Breast epithelium (tissue), 4 donors: ENCODE measurements around the gene IL36B. TPM values are rescaled to one million over a fixed set of nuclear protein-coding genes. Genes with fewer than 3 reads are reported as not detected.

ENCODE experiments used
- DNase-seq, 2 donors: peaks; one replicate each; pipeline ENCODE4 v3.0.0-alpha.2; 2019; ENCODE audit warnings: low spot score in 2 of 2
- H3K27ac ChIP-seq, 2 donors: fragments of 200-600 bp; sonication (generic) in 1 of 2; one replicate each; pipeline ENCODE4 v1.5.1; 2016 to 2019; ENCODE audit warnings: mild to moderate bottlenecking in 1 of 2
- H3K27me3 ChIP-seq, 2 donors: fragments of 200-600 bp; sonication (generic) in 1 of 2; one replicate each; pipeline versions ENCODE4 v1.5.1 to v1.6.0; 2017 to 2019; ENCODE audit warnings: control low read depth in 1 of 2, mild to moderate bottlenecking in 1 of 2
- H3K36me3 ChIP-seq: fragments of 200-600 bp; one replicate; pipeline ENCODE4 v1.5.1; 2019
- H3K4me1 ChIP-seq, 2 donors: fragments of 200-600 bp; sonication (generic); one replicate each; pipeline ENCODE4 v1.5.1; 2016 to 2019; ENCODE audit warnings: control low read depth in 1 of 2
- H3K4me3 ChIP-seq, 3 donors: fragments of 200-600 bp; sonication (generic); 1 replicate in 2 of 3; 2 replicates in 1 of 3; pipeline ENCODE4 v1.5.1; 2016 to 2019; ENCODE audit warnings: mild to moderate bottlenecking in 3 of 3, moderate library complexity in 2 of 3
- H3K9me3 ChIP-seq, 2 donors: fragments of 200-600 bp; sonication (generic) in 1 of 2; one replicate each; pipeline ENCODE4 v1.5.1; 2016 to 2019; ENCODE audit warnings: control low read depth in 1 of 2
- CTCF ChIP-seq, 3 donors: fragments of 450-650 bp; IDR thresholded peaks; one replicate each; pipeline ENCODE4 v1.5.1; 2016 to 2017; ENCODE audit warnings: antibody characterized with exemption in 3 of 3, mild to moderate bottlenecking in 3 of 3, moderate library complexity in 3 of 3
- POLR2A ChIP-seq: fragments of 450-650 bp; IDR thresholded peaks from one replicate; pipeline ENCODE4 v1.6.1; 2016; ENCODE audit warnings: antibody characterized with exemption, mild to moderate bottlenecking, moderate library complexity
- POLR2AphosphoS5 ChIP-seq, 3 donors: sonication (generic); formaldehyde crosslinking; IDR thresholded peaks; one replicate each; pipeline ENCODE4 v1.6.1; 2017; ENCODE audit warnings: antibody characterized with exemption in 3 of 3
- intact Hi-C: fragments of 100-400 bp; cut with DNase I; formaldehyde crosslinking; loops from one replicate; pipeline ENCODE4 v1.15.1; 2023; ENCODE audit warnings: low total_unique reads
- total RNA-seq, 3 donors: library from RNA; depleted of rRNA; stranded (reverse); fragments of >200 nt; gene quantifications; one replicate each; pipeline ENCODE4 v1.1.0, GENCODE V29; 2016

Gene IL36B
- total RNA-seq, 3 donors from 2014 or later: not detected

- H3K36me3 ChIP-seq: no peaks in the 10 kb centered on the region
- peaks cover 0 to 5% of the 10 kb centered on the region in 2 donors for H3K27me3 ChIP-seq
- no peak overlapping the region for H3K27ac ChIP-seq
- no peaks in the 10 kb centered on the region for H3K4me1 ChIP-seq
- no peak overlapping the region for H3K4me3 ChIP-seq
- no peaks in the 10 kb centered on the region for H3K9me3 ChIP-seq
- TF ChIP-seq POLR2A (no peak), CTCF (IDR thresholded peaks at IDR 0.05) (peak in 2 of 3 donors; percentile 36 to 38), POLR2AphosphoS5 (IDR thresholded peaks at IDR 0.05) (no peak)
- intact Hi-C loops: no loop called here
- DNase-seq: no peak
These were observed 27.5 kb upstream of the IL36B start for GRCh38 chr2:113080134-113080533.

- intact Hi-C loops: no loop called here
- no peak for DNase-seq
- TF ChIP-seq CTCF (IDR thresholded peaks at IDR 0.05) (no peak), POLR2AphosphoS5 (IDR thresholded peaks at IDR 0.05) (no peak), POLR2A (no peak)
- H3K27me3 ChIP-seq: peaks cover 0 to 5% of the 10 kb centered on the region in 2 donors
- H3K4me3 ChIP-seq: no peak overlapping the region
- no peaks in the 10 kb centered on the region for H3K4me1 ChIP-seq
- H3K36me3 ChIP-seq: no peaks in the 10 kb centered on the region
- no peaks in the 10 kb centered on the region for H3K9me3 ChIP-seq
- H3K27ac ChIP-seq: peak overlapping the region in 1 of 2 donors; percentile 44
These were observed 26.5 kb upstream of the IL36B start for GRCh38 chr2:113079131-113079530.

- no peaks in the 10 kb centered on the region for H3K4me1 ChIP-seq
- TF ChIP-seq POLR2AphosphoS5 (IDR thresholded peaks at IDR 0.05) (no peak), POLR2A (no peak), CTCF (IDR thresholded peaks at IDR 0.05) (no peak)
- intact Hi-C loops: no loop called here
- DNase-seq: no peak
- H3K27me3 ChIP-seq: peaks cover 0 to 2% of the 10 kb centered on the region in 2 donors
- H3K4me3 ChIP-seq: no peak overlapping the region
- H3K27ac ChIP-seq: peak overlapping the region; percentile 25 to 44
- H3K9me3 ChIP-seq: no peaks in the 10 kb centered on the region
- no peaks in the 10 kb centered on the region for H3K36me3 ChIP-seq
These were observed 25.7 kb upstream of the IL36B start for GRCh38 chr2:113078350-113078839.

GRCh38 chr2:113077921-113078320, 25.3 kb upstream of the IL36B start:
- TF ChIP-seq CTCF (IDR thresholded peaks at IDR 0.05) (no peak), POLR2AphosphoS5 (IDR thresholded peaks at IDR 0.05) (no peak), POLR2A (no peak)
- Histone ChIP-seq H3K4me3 (no peak overlapping the region), H3K4me1 (no peaks in the 10 kb centered on the region), H3K36me3 (no peaks in the 10 kb centered on the region), H3K9me3 (no peaks in the 10 kb centered on the region), H3K27me3 (no peaks in the 10 kb centered on the region), H3K27ac (peak overlapping the region; percentile 25 to 29)
- intact Hi-C loops: no loop called here
- no peak for DNase-seq

GRCh38 chr2:113076954-113077669, 24.4 kb upstream of the IL36B start:
- no peak for TF ChIP-seq POLR2AphosphoS5 (IDR thresholded peaks at IDR 0.05)
- TF ChIP-seq POLR2A: no peak
- no peak for TF ChIP-seq CTCF (IDR thresholded peaks at IDR 0.05)
- Histone ChIP-seq H3K27ac (no peak overlapping the region), H3K4me1 (no peaks in the 10 kb centered on the region)

More at GRCh38 chr2:113076954-113077669, 24.4 kb upstream of the IL36B start:
- Histone ChIP-seq H3K4me3 (no peak overlapping the region), H3K9me3 (no peaks in the 10 kb centered on the region), H3K36me3 (no peaks in the 10 kb centered on the region), H3K27me3 (no peaks in the 10 kb centered on the region)
- intact Hi-C loops: no loop called here
- no peak for DNase-seq
